ENCODE data around the gene GABRA4. TPM values are rescaled to one million over a fixed set of nuclear protein-coding genes. Genes with fewer than 3 reads are reported as not detected.

The GABRA4 gene
- polyA plus RNA-seq, 1 of the 3 experiments (the other 2 are of a cell fraction) = not detected

GRCh38 chr4:46955601-46956000 is 37.8 kb downstream of the GABRA4 start:
- CTCF ChIA-PET = no interaction called here
- POLR2A ChIA-PET = no interaction called here

More at GRCh38 chr4:46955601-46956000, 37.8 kb downstream of the GABRA4 start:
- Histone ChIP-seq H3K36me3 (replicated peaks in 1 of 2; ENCODE audit: control insufficient read depth in 1 of 2, insufficient read depth in 2 of 2, low read length in 1 of 2) (no peaks in the 10 kb centered on the region), H3F3A (replicated peaks; ENCODE audit: insufficient read depth) (no peaks in the 10 kb centered on the region), H3K4me1 (ENCODE audit: control insufficient read depth in 1 of 2, insufficient read depth in 2 of 2, low read depth in 1 of 2, low read length in 1 of 2) (no peaks in the 10 kb centered on the region), H3K79me2 (ENCODE audit: insufficient read depth) (no peaks in the 10 kb centered on the region), H3K9me2 (no peaks in the 10 kb centered on the region), H3K9me3 (no peaks in the 10 kb centered on the region), H3K4me3 (ENCODE audit: low read depth in 2 of 2, low read length in 1 of 2) (no peak overlapping the region), H3K4me2 (no peak overlapping the region), H3K9ac (no peak overlapping the region), H4K20me1 (ENCODE audit: insufficient read depth) (no peaks in the 10 kb centered on the region), H3K27me3 (ENCODE audit: insufficient read depth) (no peaks in the 10 kb centered on the region), H3K27ac (ENCODE audit: low read depth in 2 of 2, low read length in 1 of 2) (no peak overlapping the region), H2AFZ (ENCODE audit: low read depth) (no peak overlapping the region)
- DNase-seq = no peak
- TF ChIP-seq CTCF (IDR thresholded peaks at IDR 0.05) (no peak), SIN3A (IDR thresholded peaks at IDR 0.05; ENCODE audit: borderline replicate concordance, low read depth, low read length) (no peak), MAX (IDR thresholded peaks at IDR 0.05; ENCODE audit: low read depth) (no peak), TAF1 (IDR thresholded peaks at IDR 0.05; ENCODE audit: borderline replicate concordance, low read depth, low read length) (no peak), MEF2A (IDR thresholded peaks at IDR 0.05; ENCODE audit: borderline replicate concordance, low read depth) (no peak), ELF1 (IDR thresholded peaks at IDR 0.05) (no peak), TCF12 (IDR thresholded peaks at IDR 0.05) (no peak), USF1 (IDR thresholded peaks at IDR 0.05; ENCODE audit: borderline replicate concordance, low read depth) (no peak), GABPA (IDR thresholded peaks at IDR 0.05; ENCODE audit: low read depth) (no peak), RXRA (IDR thresholded peaks at IDR 0.05; ENCODE audit: borderline replicate concordance, low read depth) (no peak)
- TF ChIP-seq, protein P1, sequence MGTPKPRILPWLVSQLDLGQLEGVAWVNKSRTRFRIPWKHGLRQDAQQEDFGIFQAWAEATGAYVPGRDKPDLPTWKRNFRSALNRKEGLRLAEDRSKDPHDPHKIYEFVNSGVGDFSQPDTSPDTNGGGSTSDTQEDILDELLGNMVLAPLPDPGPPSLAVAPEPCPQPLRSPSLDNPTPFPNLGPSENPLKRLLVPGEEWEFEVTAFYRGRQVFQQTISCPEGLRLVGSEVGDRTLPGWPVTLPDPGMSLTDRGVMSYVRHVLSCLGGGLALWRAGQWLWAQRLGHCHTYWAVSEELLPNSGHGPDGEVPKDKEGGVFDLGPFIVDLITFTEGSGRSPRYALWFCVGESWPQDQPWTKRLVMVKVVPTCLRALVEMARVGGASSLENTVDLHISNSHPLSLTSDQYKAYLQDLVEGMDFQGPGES (IDR thresholded peaks at IDR 0.05; ENCODE audit: low read depth, low read length) = no peak
- TF ChIP-seq, protein P2, sequence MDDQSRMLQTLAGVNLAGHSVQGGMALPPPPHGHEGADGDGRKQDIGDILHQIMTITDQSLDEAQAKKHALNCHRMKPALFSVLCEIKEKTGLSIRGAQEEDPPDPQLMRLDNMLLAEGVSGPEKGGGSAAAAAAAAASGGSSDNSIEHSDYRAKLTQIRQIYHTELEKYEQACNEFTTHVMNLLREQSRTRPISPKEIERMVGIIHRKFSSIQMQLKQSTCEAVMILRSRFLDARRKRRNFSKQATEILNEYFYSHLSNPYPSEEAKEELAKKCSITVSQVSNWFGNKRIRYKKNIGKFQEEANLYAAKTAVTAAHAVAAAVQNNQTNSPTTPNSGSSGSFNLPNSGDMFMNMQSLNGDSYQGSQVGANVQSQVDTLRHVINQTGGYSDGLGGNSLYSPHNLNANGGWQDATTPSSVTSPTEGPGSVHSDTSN (IDR thresholded peaks at IDR 0.05) = no peak

All from SK-N-SH (cell line).